Measurements from ENCODE around the gene HABP4.

DNA sequence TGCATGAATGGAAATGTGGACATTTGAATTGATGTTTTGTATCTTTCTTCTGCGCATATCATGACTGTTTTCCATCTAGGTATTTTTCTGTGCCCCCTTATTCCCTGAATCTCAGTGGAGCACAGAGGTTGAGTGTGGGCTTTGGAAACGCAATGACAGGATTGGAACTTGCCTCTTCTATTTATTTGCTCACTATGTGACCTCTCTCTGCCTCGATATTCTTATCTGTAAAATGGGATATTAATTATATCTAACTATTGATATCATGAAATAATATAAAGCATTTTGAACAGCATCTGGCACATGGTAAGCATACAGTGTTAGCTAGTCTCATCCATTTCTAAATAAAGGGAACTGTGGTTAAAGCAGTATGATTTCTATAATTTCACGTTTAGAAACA is 26.0 kb downstream of the HABP4 start:
- TF ChIP-seq CTCF (IDR thresholded peaks at IDR 0.05; ENCODE audit: low read length) (no peak), EZH2 (IDR thresholded peaks at IDR 0.05; ENCODE audit: borderline replicate concordance, low read length) (no peak)
